Keratinocyte (primary cell): ENCODE results near the gene ANXA1. TPM values are rescaled to one million over a fixed set of nuclear protein-coding genes. Genes with fewer than 3 reads are reported as not detected.
"Not testable (repeated sequence)": the region's sequence is repeated elsewhere in the genome, so short reads cannot be mapped to it uniquely, and the experiment has no call there.

ENCODE experiments used
- DNase-seq: peaks from one replicate; pipeline ENCODE4 v3.0.0-alpha.2; 2011; ENCODE audit warnings: low read depth, missing footprints, low spot score
- FAIRE-seq: peaks from 2 replicates; lab custom pipeline; 2011; peaks lifted over from hg19 to GRCh38; lab: Jason Lieb, UNC
- H2AFZ ChIP-seq: 2 replicates; pipeline ENCODE4 v1.6.0; 2012; ENCODE audit warnings: low read length, control low read depth, inconsistent platforms; ENCODE audit not compliant: control insufficient read depth
- H3K27ac ChIP-seq: 2 replicates; pipeline ENCODE4 v1.5.1; 2011; ENCODE audit warnings: low read length; ENCODE audit not compliant: control insufficient read depth, insufficient read depth
- H3K27me3 ChIP-seq: 3 replicates; pipeline ENCODE4 v1.6.0; 2011; ENCODE audit warnings: low read length; ENCODE audit not compliant: control insufficient read depth, insufficient read depth; ENCODE audit errors: extremely low read depth
- H3K36me3 ChIP-seq, 2 experiments: 2 replicates in 1 of 2; 3 replicates in 1 of 2; pipeline ENCODE4 v1.5.1; 2011; ENCODE audit warnings: low read length in 2 of 2, mild to moderate bottlenecking in 1 of 2; ENCODE audit not compliant: control insufficient read depth in 2 of 2, insufficient read depth in 2 of 2; ENCODE audit errors: extremely low read depth in 1 of 2
- H3K4me1 ChIP-seq: 3 replicates; pipeline ENCODE4 v1.5.1; 2011; ENCODE audit warnings: low read length; ENCODE audit not compliant: control insufficient read depth, insufficient read depth; ENCODE audit errors: extremely low read depth
- H3K4me2 ChIP-seq: 3 replicates; pipeline ENCODE4 v1.6.0; 2011; ENCODE audit warnings: low read depth, low read length; ENCODE audit not compliant: control insufficient read depth, insufficient read depth; ENCODE audit errors: extremely low read depth
- H3K4me3 ChIP-seq, 3 experiments: fragments of 200-600 bp in 1 of 3; sonication (generic) in 1 of 3; 2 replicates in 2 of 3; 3 replicates in 1 of 3; pipeline ENCODE4 v1.5.1; 2011 to 2016; ENCODE audit warnings: low read length in 3 of 3, mild to moderate bottlenecking in 3 of 3, control low read depth in 2 of 3, inconsistent platforms in 1 of 3, low read depth in 1 of 3, mixed read lengths in 1 of 3, mixed run types in 1 of 3, moderate library complexity in 1 of 3; ENCODE audit not compliant: control insufficient read depth in 2 of 3, insufficient read depth in 2 of 3; ENCODE audit errors: extremely low read depth in 1 of 3
- H3K79me2 ChIP-seq: 2 replicates; pipeline ENCODE4 v1.6.0; 2012; ENCODE audit warnings: low read length; ENCODE audit not compliant: control insufficient read depth, insufficient read depth
- H3K9ac ChIP-seq: 3 replicates; pipeline ENCODE4 v1.6.0; 2011; ENCODE audit warnings: low read length; ENCODE audit not compliant: control insufficient read depth, insufficient read depth; ENCODE audit errors: extremely low read depth
- H3K9me1 ChIP-seq: 3 replicates; pipeline ENCODE4 v1.6.0; 2011; ENCODE audit warnings: low read length; ENCODE audit not compliant: control insufficient read depth, insufficient read depth; ENCODE audit errors: extremely low read depth
- H3K9me3 ChIP-seq: 2 replicates; pipeline ENCODE4 v1.5.1; 2012; ENCODE audit warnings: low read depth, low read length; ENCODE audit not compliant: control insufficient read depth
- H4K20me1 ChIP-seq: 3 replicates; pipeline ENCODE4 v1.6.0; 2011; ENCODE audit warnings: low read length; ENCODE audit not compliant: control insufficient read depth, insufficient read depth; ENCODE audit errors: extremely low read depth
- CTCF ChIP-seq, 3 experiments: IDR thresholded peaks in 1 of 3; conservative IDR thresholded peaks in 1 of 3; optimal IDR thresholded peaks in 1 of 3; 2 replicates in 2 of 3; 3 replicates in 1 of 3; pipeline versions ENCODE3 to v1.5.1; 2011; ENCODE audit warnings: low read length in 3 of 3, mild to moderate bottlenecking in 3 of 3, moderate library complexity in 2 of 3, control low read depth in 1 of 3, inconsistent platforms in 1 of 3; ENCODE audit not compliant: insufficient read depth in 2 of 3; ENCODE audit errors: extremely low read depth in 1 of 3
- EZH2 ChIP-seq: IDR thresholded peaks from one replicate; pipeline ENCODE4 v1.6.1; 2012; ENCODE audit warnings: inconsistent platforms, mild to moderate bottlenecking, low read length, moderate library complexity
- dilution Hi-C: fragments of 300-500 bp; cut with MboI; formaldehyde crosslinking; loops from one replicate; pipeline ENCODE4 v1.7.0; 2020; ENCODE audit warnings: low sequenced_read_pairs; ENCODE audit not compliant: extremely low pct_ligation_motif_present
- polyA plus RNA-seq, 5 experiments: library from polyadenylated mRNA; depleted of rRNA in 3 of 5; stranded (reverse) in 3 of 5; stranded (forward) in 1 of 5; unstranded in 1 of 5; fragments of >200 nt; gene quantifications; 1 replicate in 1 of 5; 2 replicates in 3 of 5; 3 replicates in 1 of 5; pipeline versions ENCODE4 v1.2.1 to v1.2.3, GENCODE V29; 2011 to 2012; ENCODE audit warnings: missing spikeins in 2 of 5, low read depth in 1 of 5, low replicate concordance in 1 of 5

The ANXA1 gene
- polyA plus RNA-seq, 1 donor (not counting 4 experiments of a cell fraction or from before 2014, with no cell fraction given), result 1,449 TPM

GRCh38 chr9:73104921-73105320 lies 46.7 kb upstream of the ANXA1 start:
- Histone ChIP-seq H3K9ac (no peak overlapping the region), H4K20me1 (no peaks in the 10 kb centered on the region), H3K79me2 (no peaks in the 10 kb centered on the region), H3K4me1 (peaks cover 8% of the 10 kb centered on the region), H3K36me3 (no peaks in the 10 kb centered on the region), H2AFZ (no peak overlapping the region), H3K27ac (no peak overlapping the region), H3K9me3 (no peaks in the 10 kb centered on the region), H3K4me3 (no peak overlapping the region), H3K27me3 (no peaks in the 10 kb centered on the region), H3K4me2 (no peak overlapping the region), H3K9me1 (no peaks in the 10 kb centered on the region)
- FAIRE-seq (no peak), DNase-seq (no peak)
- dilution Hi-C loops, result no loop called here
- TF ChIP-seq CTCF (optimal IDR thresholded peaks at IDR 0.05 in 1 of 3, IDR thresholded peaks at IDR 0.05 in 1 of 3, conservative IDR thresholded peaks at IDR 0.05 in 1 of 3; ENCODE audit: extremely low read depth in 1 of 3, insufficient read depth in 2 of 3, low read length in 3 of 3) (no peak), EZH2 (no peak)

GRCh38 chr9:73107489-73108069 lies 44.1 kb upstream of the ANXA1 start:
- H3K4me3 ChIP-seq, H3K9me3 ChIP-seq, H3K9me1 ChIP-seq, H4K20me1 ChIP-seq, H3K27me3 ChIP-seq, H3K36me3 ChIP-seq, H3K27ac ChIP-seq, H2AFZ ChIP-seq, H3K4me2 ChIP-seq, H3K9ac ChIP-seq, H3K79me2 ChIP-seq, H3K4me1 ChIP-seq, dilution Hi-C loops: not testable (repeated sequence)
- DNase-seq (peak; percentile 38), FAIRE-seq (peak; percentile 90)
- TF ChIP-seq CTCF (optimal IDR thresholded peaks at IDR 0.05 in 1 of 3, IDR thresholded peaks at IDR 0.05 in 1 of 3, conservative IDR thresholded peaks at IDR 0.05 in 1 of 3; ENCODE audit: extremely low read depth in 1 of 3, insufficient read depth in 2 of 3, low read length in 3 of 3), result peak; percentile 70 to 86 (median 79)
